HEK293 (cell line): ENCODE results near the gene SMOC1.

ENCODE experiments used
- CTCF ChIA-PET: fragments of 350-600 bp; formaldehyde crosslinking; extraction: SDS; loops from one replicate; lab custom pipeline; 2021; ENCODE audit warnings: antibody characterized with exemption; lab: Yijun Ruan, JAX
- POLR2A ChIA-PET: fragments of 300-600 bp; formaldehyde crosslinking; extraction: SDS; loops from one replicate; lab custom pipeline; 2020; ENCODE audit warnings: antibody characterized with exemption, inconsistent platforms; lab: Yijun Ruan, JAX
- H3K27ac ChIP-seq: fragments of 200-500 bp; sonication (Bioruptor generic); 2 replicates; pipeline ENCODE4 v1.5.1; 2014; ENCODE audit warnings: low read depth, low read length, control low read depth, inconsistent platforms; ENCODE audit errors: extremely low read depth
- H3K36me3 ChIP-seq, 2 experiments: fragments of 200-500 bp in 1 of 2; sonication (Bioruptor generic) in 1 of 2; 1 replicate in 1 of 2; 2 replicates in 1 of 2; pipeline ENCODE4 v1.5.1; 2014 to 2017; ENCODE audit warnings: inconsistent platforms in 2 of 2, low read length in 2 of 2; ENCODE audit not compliant: control insufficient read depth in 2 of 2, insufficient read depth in 1 of 2
- H3K4me1 ChIP-seq: fragments of 200-500 bp; sonication (Bioruptor generic); 2 replicates; pipeline ENCODE4 v1.5.1; 2014; ENCODE audit warnings: mild to moderate bottlenecking, low read length, inconsistent platforms; ENCODE audit not compliant: control insufficient read depth, insufficient read depth
- H3K4me3 ChIP-seq: 2 replicates; pipeline ENCODE4 v1.5.1; 2011; ENCODE audit warnings: low read depth, mild to moderate bottlenecking, control low read depth, low read length, moderate library complexity
- H3K9me3 ChIP-seq: fragments of 200-500 bp; sonication (Bioruptor generic); 2 replicates; pipeline ENCODE4 v1.5.1; 2014; ENCODE audit warnings: low read depth, low read length, inconsistent platforms; ENCODE audit not compliant: control insufficient read depth, insufficient read depth
- GLIS1 ChIP-seq: fragments of 450-650 bp; formaldehyde crosslinking; IDR thresholded peaks from 2 replicates; pipeline ENCODE4 v1.5.1; 2016; ENCODE audit warnings: missing biosample characterization, missing genetic modification characterization
- HOXC10 ChIP-seq: sonication (generic); formaldehyde crosslinking; IDR thresholded peaks from 2 replicates; pipeline ENCODE4 v1.8.1; 2023; ENCODE audit warnings: mild to moderate bottlenecking, missing genetic modification reagents
- OSR2 ChIP-seq: fragments of 450-650 bp; formaldehyde crosslinking; IDR thresholded peaks from 2 replicates; pipeline ENCODE4 v1.5.1; 2016; ENCODE audit warnings: missing biosample characterization, missing genetic modification characterization
- PBX3 ChIP-seq: sonication (generic); formaldehyde crosslinking; IDR thresholded peaks from 2 replicates; pipeline ENCODE4 v1.8.1; 2022; ENCODE audit warnings: mild to moderate bottlenecking, moderate library complexity, missing genetic modification reagents
- PRDM4 ChIP-seq: fragments of 450-650 bp; formaldehyde crosslinking; IDR thresholded peaks from 2 replicates; pipeline ENCODE4 v1.5.1; 2017; ENCODE audit warnings: missing biosample characterization, missing genetic modification characterization
- RBAK ChIP-seq: fragments of 450-650 bp; formaldehyde crosslinking; IDR thresholded peaks from 2 replicates; pipeline ENCODE4 v1.5.1; 2016; ENCODE audit warnings: missing biosample characterization, missing genetic modification characterization
- SCRT2 ChIP-seq: fragments of 450-650 bp; formaldehyde crosslinking; IDR thresholded peaks from 2 replicates; pipeline ENCODE4 v1.5.1; 2016; ENCODE audit warnings: missing biosample characterization, missing genetic modification characterization
- SP2 ChIP-seq: fragments of 450-650 bp; formaldehyde crosslinking; IDR thresholded peaks from 2 replicates; pipeline ENCODE4 v1.5.1; 2016; ENCODE audit warnings: missing biosample characterization, missing genetic modification characterization
- SP3 ChIP-seq: fragments of 450-650 bp; formaldehyde crosslinking; IDR thresholded peaks from 2 replicates; pipeline ENCODE4 v1.5.1; 2016; ENCODE audit warnings: missing biosample characterization, missing genetic modification characterization
- ZBTB11 ChIP-seq: fragments of 450-650 bp; formaldehyde crosslinking; conservative IDR thresholded peaks from 2 replicates; pipeline ENCODE4 v1.5.1; 2016; ENCODE audit warnings: low read depth, missing biosample characterization, missing genetic modification characterization
- ZFP69B ChIP-seq: fragments of 450-650 bp; formaldehyde crosslinking; IDR thresholded peaks from 2 replicates; pipeline ENCODE4 v1.5.1; 2016; ENCODE audit warnings: missing biosample characterization, missing genetic modification characterization
- ZNF335 ChIP-seq: fragments of 450-650 bp; formaldehyde crosslinking; conservative IDR thresholded peaks from 2 replicates; pipeline ENCODE4 v1.5.1; 2016; ENCODE audit warnings: missing biosample characterization, missing genetic modification characterization
- ZNF362 ChIP-seq: fragments of 450-650 bp; formaldehyde crosslinking; IDR thresholded peaks from 2 replicates; pipeline ENCODE4 v1.5.1; 2016; ENCODE audit warnings: missing biosample characterization, missing genetic modification characterization
- ZNF433 ChIP-seq: fragments of 450-650 bp; formaldehyde crosslinking; IDR thresholded peaks from 2 replicates; pipeline ENCODE4 v1.5.1; 2016; ENCODE audit warnings: missing biosample characterization, missing genetic modification characterization, low read depth
- ZNF449 ChIP-seq: fragments of 450-650 bp; formaldehyde crosslinking; IDR thresholded peaks from 2 replicates; pipeline ENCODE4 v1.5.1; 2017; ENCODE audit warnings: missing biosample characterization, mild to moderate bottlenecking, missing genetic modification characterization, moderate library complexity
- ZNF529 ChIP-seq: fragments of 450-650 bp; formaldehyde crosslinking; IDR thresholded peaks from 2 replicates; pipeline ENCODE4 v1.5.1; 2017; ENCODE audit warnings: missing genetic modification characterization, missing biosample characterization; ENCODE audit not compliant: insufficient replicate concordance
- ZNF624 ChIP-seq: fragments of 450-650 bp; formaldehyde crosslinking; IDR thresholded peaks from 2 replicates; pipeline ENCODE4 v1.5.1; 2017; ENCODE audit warnings: missing biosample characterization, missing genetic modification characterization
- ZNF76 ChIP-seq: fragments of 450-650 bp; formaldehyde crosslinking; IDR thresholded peaks from 2 replicates; pipeline ENCODE4; 2016; ENCODE audit warnings: low read depth, missing biosample characterization, missing genetic modification characterization, borderline replicate concordance
- TF ChIP-seq, protein P1 (sequence below): fragments of 450-650 bp; formaldehyde crosslinking; IDR thresholded peaks from 2 replicates; pipeline ENCODE4 v1.5.1; 2016; ENCODE audit warnings: missing biosample characterization, missing genetic modification characterization

The SMOC1 gene

DNA sequence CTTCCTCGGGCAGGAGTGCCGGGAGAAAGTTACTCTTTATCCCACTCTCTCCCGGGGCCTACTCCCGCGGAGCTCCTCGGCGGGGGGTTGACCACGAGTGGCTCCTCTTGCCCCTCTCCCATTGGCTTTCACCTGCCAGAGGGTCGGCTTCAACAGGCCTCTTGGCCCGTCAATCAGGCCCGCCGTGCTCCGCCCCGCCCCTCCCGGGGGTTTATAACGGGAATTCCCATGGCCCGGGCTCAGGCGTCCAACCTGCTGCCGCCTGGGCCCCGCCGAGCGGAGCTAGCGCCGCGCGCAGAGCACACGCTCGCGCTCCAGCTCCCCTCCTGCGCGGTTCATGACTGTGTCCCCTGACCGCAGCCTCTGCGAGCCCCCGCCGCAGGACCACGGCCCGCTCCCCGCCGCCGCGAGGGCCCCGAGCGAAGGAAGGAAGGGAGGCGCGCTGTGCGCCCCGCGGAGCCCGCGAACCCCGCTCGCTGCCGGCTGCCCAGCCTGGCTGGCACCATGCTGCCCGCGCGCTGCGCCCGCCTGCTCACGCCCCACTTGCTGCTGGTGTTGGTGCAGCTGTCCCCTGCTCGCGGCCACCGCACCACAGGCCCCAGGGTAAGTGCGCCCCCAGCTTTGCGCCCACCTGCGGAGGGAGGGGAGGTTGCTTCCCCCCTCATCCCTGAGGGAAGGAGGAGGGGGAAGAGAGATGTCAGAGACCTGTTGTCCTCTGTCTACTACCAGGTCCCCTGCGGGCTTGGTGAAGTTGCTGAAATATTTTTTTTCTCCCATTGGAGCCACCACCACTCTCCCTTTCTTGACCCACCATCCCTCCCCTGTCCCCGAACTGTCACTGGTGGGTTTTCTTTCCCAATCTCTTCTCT is at the start of gene SMOC1 (continued):
- TF ChIP-seq SP2 (tag by site-specific recombination) (peak; percentile 76), ZNF433 (tag by site-specific recombination) (no peak), GLIS1 (tag by site-specific recombination) (peak; percentile 96), ZBTB11 (tag by site-specific recombination) (0 out of 2 replicates have a peak, but pooled peaks have one; percentile 5), SP3 (tag by site-specific recombination) (0 out of 2 replicates have a peak, but pooled peaks have one; percentile 27), PBX3 (CRISPR knock-in tag) (peak; percentile 89), ZFP69B (tag by site-specific recombination) (no peak), RBAK (tag by site-specific recombination) (no peak), ZNF335 (peak; percentile 48)
- TF ChIP-seq, protein P1, sequence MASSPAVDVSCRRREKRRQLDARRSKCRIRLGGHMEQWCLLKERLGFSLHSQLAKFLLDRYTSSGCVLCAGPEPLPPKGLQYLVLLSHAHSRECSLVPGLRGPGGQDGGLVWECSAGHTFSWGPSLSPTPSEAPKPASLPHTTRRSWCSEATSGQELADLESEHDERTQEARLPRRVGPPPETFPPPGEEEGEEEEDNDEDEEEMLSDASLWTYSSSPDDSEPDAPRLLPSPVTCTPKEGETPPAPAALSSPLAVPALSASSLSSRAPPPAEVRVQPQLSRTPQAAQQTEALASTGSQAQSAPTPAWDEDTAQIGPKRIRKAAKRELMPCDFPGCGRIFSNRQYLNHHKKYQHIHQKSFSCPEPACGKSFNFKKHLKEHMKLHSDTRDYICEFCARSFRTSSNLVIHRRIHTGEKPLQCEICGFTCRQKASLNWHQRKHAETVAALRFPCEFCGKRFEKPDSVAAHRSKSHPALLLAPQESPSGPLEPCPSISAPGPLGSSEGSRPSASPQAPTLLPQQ (tag by site-specific recombination): peak; percentile 58; the same call in 1 of the 2 replicates

DNA sequence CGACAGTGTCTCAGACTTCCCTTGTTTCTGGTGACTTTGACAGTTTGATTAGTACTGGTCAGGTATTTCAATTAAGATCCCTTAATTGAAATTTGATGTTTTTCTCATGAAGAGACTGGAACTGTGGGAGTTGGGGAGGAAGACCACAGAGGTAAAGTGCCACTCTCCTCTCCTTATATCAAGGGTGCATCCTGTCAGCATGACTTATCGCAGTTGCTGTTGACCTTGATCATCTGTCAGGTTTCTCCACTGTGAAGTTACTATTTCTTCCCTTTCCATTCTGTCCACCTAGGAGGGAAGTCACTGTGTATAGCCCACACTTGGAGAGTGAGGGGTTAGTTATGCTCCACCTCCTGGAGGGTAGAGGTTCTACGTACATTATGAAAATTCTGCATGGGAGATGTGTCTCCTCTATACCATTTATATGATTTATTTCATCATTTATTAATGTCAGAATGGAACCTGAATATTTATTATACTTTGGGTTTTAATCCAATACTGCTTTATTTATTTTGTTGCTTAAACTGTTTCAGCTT is 40.3 kb upstream of the SMOC1 start:
- no peaks in the 10 kb centered on the region for H3K9me3 ChIP-seq
- no peaks in the 10 kb centered on the region for H3K4me1 ChIP-seq
- ChIA-PET POLR2A (no interaction called here), CTCF (interaction anchor here (0.6 kb wide), 1 partner anchor 90 kb away, joined by 4 read pairs; no protein-coding TSS in a partner anchor)
- TF ChIP-seq ZNF624 (tag by site-specific recombination): no peak
- no peak for TF ChIP-seq ZNF449 (tag by site-specific recombination)
- TF ChIP-seq ZNF529: no peak
- TF ChIP-seq PRDM4: no peak
- no peak for TF ChIP-seq HOXC10 (CRISPR knock-in tag)
- no peak for TF ChIP-seq SCRT2 (tag by site-specific recombination)
- TF ChIP-seq ZNF76 (tag by site-specific recombination): no peak
- TF ChIP-seq, protein P1 (tag by site-specific recombination): no peak
- TF ChIP-seq OSR2 (tag by site-specific recombination): no peak
- TF ChIP-seq ZNF362 (tag by site-specific recombination): no peak
- no peak overlapping the region for H3K4me3 ChIP-seq
- no peaks in the 10 kb centered on the region for H3K36me3 ChIP-seq
- H3K27ac ChIP-seq: no peak overlapping the region
